Activated CD4-positive, CD25-positive, alpha-beta regulatory T cell treated with anti-CD3 and anti-CD28 coated beads, Interleukin-2, amount 50 U/mL, for 72 hours (primary cell): ENCODE data around the gene AQR.
"Not testable (repeated sequence)": the region's sequence is repeated elsewhere in the genome, so short reads cannot be mapped to it uniquely, and the experiment has no call there.

ENCODE experiments used
- DNase-seq: peaks from one replicate; pipeline ENCODE4 v3.0.0; 2021

AQR gene

DNA sequence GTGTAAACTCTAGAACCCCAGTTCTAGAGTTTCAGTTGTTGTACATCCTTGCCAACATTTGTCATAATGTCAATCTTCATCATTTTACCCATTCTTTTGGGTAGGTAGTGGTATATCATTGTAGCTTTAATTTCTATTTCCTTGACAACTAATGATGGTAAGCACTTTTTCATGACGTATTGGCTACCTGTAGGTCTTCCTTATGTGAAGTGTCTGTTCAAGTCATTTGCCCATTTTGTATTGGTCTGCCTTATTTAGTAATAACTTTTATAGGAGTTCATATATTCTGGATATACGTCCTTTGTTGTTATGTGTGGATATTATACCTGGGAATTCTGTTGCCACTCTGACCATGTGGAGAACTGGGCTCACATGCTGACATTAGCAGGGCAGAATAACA is 100.4 kb downstream of the AQR start:
- DNase-seq: no peak

DNA sequence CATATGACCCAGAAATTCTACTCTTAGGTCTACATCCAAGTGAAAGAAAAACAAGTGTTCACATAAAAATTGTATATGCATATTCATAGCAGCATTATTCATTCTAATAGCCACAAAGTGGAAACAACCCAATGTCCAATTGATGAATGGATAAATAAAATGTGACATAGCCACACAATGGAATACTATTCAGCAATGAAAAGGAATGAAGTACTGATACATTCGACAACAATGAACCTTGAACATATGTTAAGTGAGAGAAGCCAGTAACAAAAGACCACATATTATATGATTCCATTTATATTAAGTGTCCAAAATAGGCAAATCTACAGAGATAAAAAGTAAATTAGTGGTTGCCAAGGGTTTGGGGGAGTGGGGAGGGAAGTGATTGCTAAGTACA is 104.0 kb downstream of the AQR start:
- no peak for DNase-seq

DNA sequence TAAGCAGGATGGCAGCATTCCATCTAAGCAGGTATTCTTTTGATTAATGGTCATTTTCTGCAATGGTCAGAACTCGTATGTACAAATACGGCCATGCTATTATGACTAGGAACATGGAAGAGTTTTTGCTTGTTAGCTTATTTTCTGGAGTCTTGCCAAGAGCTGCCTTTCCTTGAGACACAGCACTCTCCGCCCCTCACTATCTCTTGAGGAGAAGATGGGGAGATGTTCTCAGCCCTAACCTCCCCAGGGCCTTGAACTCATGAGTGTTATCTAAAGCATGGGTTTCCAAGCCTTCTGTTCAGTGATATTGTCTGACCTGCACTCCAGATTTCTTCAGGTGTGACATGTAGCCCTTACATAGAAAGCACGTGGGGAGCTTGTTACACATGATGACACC is 108.3 kb downstream of the AQR start:
- DNase-seq: no peak

DNA sequence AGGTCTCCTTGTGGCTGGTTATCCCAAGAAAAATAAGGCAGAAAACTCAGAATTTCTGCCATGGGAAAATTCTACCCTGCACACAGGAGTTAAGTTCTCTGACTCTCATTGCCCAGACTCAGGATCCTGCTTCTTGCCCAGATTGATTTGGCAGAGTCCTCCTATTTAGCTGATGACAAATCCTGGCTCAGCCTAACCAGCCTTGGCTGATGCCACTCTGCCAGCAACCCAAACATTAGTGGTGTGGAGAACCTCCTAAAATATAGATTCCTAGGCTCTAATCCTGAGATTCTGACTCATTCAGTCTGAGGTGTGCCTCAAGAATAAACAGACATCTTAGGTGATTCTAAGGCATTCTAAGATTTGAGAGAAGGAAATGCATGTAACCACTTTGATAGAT is 113.6 kb downstream of the AQR start:
- no peak for DNase-seq

DNA sequence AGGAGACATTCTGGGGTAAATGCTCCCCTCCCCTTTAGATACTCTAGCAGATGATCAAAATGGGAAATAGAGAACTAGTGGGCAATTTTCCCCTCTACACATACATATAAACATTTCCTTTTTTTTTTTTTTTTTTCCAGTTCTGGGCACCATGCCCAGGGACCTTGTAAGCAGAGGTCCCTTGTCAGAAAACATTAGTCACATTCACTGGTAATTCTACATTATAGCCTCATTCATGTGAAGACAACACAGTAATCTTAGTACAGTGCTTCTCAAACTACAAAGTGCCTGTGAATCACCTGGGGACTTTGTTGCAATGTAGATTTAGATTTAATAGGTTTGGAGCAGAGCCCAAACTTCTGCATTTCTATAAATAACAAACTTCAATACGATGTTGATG is 114.1 kb downstream of the AQR start:
- DNase-seq: no peak

DNA sequence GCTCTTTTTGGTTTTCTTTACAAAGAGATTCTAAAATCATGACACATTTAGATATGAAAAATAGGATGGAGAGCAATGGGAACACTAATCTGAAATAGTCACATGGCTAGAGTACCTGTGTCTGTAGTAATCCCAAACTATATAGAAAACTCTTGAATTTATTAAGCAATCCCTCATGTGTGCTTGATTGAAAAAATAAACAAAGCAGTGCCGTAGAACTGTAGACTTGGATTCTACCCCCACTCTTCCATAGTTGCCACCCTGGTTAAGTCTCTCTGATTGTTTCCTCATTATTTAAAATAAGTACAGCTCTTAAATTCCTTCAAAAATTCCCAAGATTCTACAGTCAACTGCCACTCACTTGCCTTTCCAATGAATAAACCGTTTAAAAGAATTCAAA is 115.3 kb downstream of the AQR start:
- no peak for DNase-seq

DNA sequence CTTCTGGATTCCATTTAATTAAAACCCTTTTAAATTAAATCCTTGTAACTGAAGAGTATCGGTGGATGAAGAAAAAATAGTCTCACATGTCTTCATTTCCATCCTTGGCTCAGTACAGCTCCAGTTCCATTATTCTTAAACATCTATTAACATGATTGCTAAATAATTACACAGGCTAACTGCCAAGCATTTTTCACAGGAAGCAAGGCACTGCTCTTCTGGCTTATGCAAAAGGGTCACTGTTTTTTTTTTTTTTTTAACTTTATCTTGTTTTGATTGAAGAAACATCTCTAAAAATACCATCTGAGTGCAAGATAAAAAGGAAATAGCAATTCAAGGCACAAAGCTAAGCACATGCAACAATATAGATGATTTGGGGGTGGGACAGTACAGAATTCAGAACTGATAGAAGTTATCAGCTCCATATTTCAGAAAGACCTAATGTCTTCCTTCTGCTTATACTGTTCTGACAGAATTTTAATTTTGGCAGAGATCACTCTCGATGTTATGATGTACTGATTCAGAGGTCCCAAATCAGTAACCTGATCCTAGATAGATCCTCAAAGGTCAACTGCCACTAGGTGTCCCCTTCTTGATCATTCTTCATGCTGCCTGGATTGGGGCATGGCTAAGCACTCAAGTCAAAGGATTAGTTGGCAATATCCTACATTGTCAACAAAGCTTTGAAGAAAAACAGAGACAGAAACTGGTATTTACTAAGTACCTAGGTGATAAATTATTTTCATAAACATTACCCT is 116.4 kb downstream of the AQR start:
- no peak for DNase-seq

DNA sequence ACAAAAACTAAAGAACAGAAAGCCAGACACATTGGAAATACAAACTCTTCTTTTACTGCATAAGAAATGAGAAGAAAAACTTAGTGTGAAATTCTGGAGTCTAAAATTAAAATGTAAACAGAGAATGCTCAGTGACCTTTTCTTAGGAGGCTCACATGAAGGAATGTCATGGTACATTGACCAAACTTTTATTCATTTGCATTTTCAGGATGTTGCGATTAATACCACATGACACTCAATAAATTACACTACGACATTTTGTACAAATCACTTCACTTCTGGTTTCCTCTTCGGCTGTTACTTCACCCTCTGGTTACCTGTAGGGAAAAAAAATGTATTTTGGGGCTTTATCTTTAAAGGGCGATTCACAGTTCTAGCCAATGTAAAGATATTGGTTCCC is 117.8 kb downstream of the AQR start:
- DNase-seq: no peak

DNA sequence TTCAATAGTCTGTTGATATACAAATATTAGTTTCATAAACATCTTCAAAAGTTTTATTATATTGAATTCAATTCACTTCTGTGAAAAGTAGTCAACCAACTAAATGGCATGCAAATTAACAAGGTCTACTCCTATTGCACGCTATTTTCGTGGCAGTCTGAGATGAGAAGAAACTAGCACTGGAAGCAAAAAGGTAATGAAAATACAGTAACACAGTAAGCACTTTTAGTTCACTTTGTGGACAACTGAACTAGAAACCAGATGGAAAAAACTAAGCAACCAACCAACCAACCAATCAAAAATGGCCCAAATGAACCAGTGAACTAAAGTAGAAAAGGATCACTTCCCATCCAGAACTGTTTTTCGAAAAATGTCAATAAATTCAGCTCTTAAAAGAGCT is 118.5 kb downstream of the AQR start:
- DNase-seq: no peak

DNA sequence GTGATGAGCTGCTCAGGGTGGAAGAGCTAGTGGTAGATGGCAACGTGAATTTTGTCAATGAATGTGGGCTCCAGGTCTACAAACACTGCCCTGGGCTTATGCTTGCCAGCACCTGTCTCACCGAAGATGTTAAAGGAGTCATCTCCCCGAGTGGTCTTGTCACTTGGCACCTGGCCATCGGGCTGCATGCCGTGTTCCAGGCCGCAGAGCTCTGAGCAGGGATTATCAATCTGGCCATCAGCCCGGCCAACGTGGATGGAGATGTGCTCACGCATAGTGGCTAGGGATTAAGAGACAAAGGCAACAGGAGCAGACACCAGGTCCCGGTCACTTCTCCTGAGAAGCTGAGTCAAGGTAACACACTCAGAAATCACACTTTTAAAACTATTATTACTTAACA is 119.4 kb downstream of the AQR start:
- no peak for DNase-seq

DNA sequence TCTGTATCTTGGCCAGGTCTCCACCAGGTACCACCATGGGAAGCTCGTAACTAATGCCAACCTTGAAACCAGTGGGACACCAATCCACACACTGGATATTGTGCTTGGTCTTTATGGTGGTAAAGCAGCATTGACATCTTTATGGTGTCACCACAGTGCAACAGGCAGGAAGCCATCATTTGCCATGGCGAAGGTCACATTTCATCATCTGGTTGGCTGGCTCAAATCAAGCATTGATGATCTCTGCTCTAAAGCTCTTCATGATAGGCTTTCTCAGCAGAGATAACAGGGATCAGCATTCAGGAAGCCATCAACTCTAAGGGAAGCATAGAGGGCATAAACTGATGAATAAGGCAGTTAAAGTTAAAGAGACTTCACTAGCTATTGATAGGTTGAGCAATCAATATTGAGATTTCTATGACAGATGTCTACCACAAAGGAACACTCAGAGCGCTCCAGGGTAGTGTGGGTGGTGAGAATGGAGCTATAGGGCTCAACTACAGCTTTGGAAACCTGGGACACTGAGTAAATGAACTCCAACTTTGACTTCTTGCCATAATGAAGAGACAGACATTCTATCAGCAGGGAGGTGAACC is 120.1 kb downstream of the AQR start:
- DNase-seq: no peak

DNA sequence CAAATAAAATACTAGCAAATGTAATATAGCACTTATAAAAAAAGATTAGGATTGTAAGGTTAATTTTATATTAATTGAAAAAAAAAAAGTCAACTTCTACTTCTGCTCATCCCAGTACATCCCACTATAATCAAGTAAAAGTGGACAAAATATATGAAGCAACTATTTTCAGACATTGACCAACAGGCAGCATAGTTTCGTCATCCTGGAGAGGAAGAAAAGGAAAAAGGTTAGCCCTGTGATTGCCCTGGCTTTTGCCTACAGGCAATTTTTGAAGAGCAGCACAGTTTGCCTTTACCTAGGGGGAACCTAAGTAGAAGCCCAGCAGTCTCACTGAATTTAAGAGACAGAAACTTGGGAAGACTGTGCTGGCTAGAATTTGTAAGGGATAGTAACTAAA is 121.9 kb downstream of the AQR start:
- DNase-seq: no peak

DNA sequence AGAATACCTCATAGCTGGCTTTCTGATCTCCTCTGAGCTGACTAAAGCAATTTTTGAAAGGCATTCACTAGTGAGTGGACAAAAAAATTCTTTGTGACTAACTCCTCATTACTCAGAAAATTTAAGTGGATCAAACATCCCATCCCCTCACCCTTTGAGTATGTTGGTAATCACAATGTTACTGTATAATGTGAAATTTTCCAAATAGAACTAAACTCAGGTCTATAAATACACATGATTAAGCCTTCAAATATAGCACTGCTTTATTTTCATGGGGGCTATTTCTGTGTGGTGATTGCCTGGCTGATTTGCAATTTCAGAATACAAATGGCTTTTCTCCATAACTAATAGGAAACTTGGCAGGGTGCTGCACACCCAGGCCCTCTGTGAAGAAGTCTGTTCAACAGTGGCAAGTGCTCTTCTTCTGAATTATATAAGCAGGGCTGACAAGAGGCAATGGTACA is 128.2 kb downstream of the AQR start:
- DNase-seq: no peak

DNA sequence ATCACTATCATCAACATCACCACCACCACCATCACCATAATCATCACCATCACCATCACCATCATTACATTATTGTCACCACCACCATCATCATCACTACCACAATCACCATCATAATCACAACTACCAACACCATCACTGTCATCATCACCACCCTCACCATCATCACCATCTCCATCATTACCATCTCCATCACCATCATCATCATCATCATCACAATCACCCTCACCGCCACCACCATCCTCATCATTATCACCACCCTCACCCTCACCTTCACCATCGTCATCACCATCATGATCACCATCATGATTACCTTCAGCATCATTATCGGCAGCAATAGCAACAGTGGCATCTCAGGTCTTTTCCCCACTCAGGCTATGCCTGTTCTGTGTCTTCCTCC is 131.3 kb downstream of the AQR start:
- no peak for DNase-seq

DNA sequence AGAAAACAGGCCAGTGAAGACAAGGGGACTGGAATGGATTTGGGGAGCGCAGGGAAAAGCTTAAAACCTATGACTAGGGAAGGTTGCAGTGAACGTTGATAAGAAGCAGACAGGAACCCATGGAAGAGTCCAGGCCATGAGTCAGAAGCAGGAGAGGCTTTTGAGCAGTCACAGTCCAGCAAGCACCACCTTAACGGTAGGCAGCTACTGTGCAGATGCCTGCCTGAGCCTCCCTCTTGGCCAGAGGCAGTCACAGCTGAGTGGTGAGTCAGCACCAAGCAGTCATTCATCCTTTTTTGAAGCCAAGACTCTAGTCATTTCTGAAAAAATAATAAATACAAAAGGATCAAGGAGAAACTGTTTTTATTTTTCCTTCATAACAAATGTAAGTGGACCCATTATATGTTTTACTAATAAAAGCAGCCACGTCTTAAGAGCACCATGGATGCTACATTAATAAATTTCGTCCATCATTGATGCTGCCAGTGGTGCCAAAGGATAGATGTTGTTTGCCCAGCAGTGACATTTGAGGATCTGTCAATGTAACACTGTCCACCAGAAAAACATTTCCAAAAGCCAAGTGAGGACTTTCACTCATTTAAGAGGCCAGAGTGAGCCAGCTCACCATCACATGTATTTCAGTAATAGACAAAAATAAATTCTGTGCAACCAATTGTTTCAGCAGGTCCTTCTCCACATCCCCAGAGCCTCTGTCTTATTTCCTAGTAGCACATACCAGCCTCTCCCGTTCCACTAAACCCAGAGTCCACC is 132.1 kb downstream of the AQR start:
- no peak for DNase-seq

DNA sequence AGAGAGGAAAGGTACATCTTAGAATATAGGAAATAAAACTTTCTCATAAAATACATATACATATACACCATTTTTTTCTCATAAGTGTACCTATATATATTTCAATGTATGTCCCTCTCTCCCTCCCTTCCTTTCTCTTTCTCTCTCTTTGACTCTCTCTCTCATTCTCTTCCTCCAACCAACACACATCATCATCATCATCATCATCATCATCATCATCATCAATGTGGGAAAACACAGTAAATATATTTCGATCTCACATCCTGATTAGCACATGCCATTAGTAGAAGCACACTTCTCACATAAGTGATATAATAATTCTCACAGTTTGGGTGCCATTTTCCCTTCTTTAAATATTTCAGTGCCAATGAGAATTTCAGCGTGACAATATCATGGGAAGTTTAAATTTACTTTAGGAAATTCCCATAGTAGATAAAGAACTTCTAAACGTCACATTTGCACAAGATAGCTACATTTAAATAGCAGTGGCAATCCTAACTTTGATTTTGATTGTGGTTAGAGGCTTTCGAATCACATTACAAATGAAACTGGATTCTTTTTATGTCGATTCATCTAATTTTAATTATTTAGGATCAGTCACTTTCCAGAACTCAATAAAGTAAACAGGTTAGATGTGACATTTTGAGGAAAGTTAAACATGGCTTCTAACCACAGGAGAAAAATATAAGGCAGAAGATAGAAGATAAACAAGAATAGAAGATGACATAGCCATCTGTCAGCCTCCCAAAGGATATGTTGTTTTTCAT is 141.2 kb downstream of the AQR start:
- DNase-seq: no peak

DNA sequence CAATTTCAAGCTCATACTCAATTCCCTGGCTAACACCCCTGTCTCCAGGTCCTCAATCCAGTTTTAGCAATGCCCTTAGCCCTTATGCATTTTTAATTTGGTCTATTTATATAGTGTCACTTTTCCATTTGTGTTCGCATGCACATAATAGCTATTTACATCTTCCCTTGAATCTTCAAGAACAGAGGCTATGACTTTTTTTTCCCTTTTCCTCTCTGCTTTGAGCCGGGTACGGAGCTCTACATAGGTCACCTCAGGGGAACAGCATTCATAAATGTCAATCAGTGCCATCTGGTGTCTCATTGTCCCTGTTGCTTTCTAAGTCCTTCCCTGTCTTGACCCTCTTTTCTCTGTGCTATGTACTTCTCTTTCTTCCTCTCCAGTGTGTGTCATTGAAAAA is 147.7 kb downstream of the AQR start:
- no peak for DNase-seq

DNA sequence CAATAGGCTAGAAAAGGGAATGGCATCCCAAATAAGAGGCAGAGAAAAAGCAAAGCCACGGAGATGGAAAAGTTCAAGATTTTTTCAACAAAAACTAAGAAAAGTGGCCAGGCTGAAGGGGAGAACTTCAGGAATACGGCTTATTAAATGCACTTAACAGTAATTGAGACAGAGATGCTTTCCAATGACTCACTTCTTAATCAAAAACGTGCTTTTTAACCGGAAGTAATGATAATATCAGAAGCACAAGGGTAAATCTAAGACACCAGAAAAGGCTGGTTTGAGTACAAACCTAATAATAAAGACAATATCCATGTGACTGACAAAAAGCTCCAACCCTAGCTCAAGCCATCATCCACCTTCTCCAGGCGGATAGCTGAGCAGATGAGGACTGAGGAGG is 149.4 kb downstream of the AQR start:
- DNase-seq: no peak

DNA sequence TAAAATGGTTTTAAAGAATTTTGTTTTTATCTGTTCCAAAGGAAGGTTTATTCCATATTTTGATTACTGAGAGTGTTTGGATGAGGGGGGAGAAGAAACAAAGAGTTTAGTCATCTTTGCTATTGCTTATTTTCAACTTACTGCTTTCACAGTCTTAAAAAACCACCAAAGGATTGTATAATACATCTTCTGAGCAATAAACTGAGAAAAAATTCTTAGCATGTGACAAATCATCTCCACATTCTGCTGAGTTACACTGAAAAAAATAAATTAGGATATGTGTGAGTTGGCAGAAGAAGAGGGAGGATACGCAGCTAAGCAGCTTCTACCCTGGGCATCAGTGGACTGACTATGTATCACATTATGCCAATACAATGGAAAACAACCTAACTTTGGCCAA is 151.0 kb downstream of the AQR start:
- DNase-seq: no peak

DNA sequence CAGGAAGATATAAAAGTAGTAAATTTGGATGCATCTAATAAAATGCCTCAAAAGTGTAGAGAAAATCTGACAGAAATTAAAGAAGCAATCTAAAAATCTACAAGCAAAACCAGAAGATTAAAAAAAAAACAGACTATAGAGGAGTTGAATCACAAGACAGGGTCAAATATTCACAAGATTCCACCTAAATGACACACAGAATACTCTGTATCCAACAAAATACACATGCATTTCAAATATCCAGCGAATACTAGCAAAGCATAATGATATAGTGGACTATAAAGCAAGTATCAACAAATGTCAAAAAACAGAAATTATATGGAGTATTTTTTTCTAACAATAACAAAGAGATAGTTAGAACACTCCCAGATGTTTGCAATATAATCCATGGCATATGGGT is 153.7 kb downstream of the AQR start:
- no peak for DNase-seq

DNA sequence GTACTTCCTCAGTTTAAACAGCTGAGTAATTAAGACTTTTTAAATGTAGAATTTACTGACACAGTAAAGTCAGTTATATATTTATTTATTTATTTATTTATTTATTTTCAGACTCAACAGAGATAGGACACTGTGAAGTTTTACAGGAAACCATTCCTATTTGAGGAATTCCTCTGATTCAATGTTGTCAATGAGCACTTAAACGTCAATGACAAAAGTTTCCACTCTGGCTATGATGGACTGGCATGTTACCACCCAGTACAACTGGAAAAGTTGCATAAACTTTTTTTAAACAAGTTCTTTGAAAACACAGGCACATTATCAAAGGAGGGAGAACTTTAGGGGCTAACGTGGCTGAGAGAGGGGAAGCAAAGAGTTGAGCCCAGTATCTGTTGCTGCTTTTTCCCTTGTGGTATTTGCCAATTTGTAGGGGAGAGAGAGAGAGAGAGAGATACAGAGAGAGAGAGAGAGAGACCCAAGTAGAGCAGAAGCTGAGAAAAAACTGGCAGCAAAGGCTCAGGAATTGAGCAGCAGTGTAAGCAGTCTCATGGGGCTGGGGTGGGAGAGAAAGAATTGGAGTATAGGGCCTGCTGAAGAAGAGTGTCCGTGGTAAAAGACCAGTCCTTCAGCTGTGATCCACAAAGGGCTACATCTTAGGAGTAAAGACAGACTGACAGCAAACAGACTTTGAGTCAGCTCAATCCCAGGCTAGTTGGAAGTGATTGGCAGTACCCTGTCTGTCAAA is 155.9 kb downstream of the AQR start:
- no peak for DNase-seq

DNA sequence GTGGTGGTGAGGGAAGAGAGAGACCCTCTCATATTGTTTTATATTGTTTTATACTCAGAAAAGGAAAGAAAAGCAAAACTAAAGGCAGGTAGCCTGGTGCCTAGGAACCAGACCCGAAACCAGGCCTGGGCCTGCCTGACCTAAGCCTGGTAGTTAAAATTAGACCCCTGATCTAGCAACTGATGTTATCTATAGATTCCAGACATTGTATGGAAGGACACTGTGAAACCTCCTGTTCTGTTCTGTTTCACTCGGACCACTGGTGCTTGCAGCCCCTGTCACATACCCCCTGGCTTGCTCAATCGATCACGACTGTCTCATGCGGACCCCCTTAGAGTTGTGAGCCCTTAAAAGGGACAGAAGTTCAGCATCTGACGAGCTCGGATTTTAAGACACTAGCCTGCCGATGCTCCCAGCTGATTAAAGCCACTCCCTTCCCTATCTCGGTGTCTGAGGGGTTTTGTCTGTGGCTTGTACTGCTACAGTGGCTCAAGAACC is 156.6 kb downstream of the AQR start:
- not testable (repeated sequence) for DNase-seq

DNA sequence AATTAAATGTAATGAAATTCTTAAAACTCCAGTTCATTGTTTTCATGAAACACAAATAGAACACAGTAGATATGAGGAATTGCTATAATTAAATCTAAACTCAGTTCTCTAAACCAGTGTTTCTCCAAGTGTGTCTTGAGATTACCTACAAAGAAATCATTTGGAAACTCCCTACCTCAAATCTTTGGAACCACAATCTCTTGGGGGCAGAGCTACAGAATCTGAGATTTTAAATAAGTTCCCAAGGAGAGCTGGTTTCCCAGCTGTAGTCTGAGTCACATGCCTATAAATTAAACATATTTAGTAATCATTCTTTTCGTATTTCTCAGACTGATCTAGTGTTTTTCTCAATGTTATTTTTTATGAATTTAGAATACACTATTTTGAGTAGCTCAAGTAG is 157.2 kb downstream of the AQR start:
- DNase-seq: no peak
